Prostate gland (tissue), 2 donors: ENCODE measurements around the gene CT45A10. TPM values are rescaled to one million over a fixed set of nuclear protein-coding genes. Genes with fewer than 3 reads are reported as not detected.
"Not testable (repeated sequence)": the region's sequence is repeated elsewhere in the genome, so short reads cannot be mapped to it uniquely, and the experiment has no call there.

ENCODE experiments used
- DNase-seq: peaks from one replicate; pipeline ENCODE4 v3.0.0-alpha.2; 2019; ENCODE audit warnings: low spot score
- H3K27ac ChIP-seq, 2 donors: fragments of 200-600 bp; sonication (generic); 2 replicates each; pipeline ENCODE4 v1.5.1; 2017 to 2019
- H3K27me3 ChIP-seq: fragments of 200-600 bp; sonication (generic); replicated peaks from 2 replicates; pipeline ENCODE4 v1.5.1; 2019; ENCODE audit not compliant: insufficient read depth
- H3K36me3 ChIP-seq, 2 donors: fragments of 200-600 bp; sonication (generic); 1 replicate in 1 of 2; 2 replicates in 1 of 2; pipeline versions ENCODE4 v1.5.1 to v1.8.1; 2017 to 2019
- H3K4me1 ChIP-seq: fragments of 200-600 bp; sonication (generic); replicated peaks from 2 replicates; pipeline ENCODE4 v1.5.1; 2019
- H3K4me3 ChIP-seq, 2 donors: fragments of 200-600 bp; sonication (generic); 2 replicates each; pipeline ENCODE4 v1.5.1; 2017 to 2019
- H3K9me3 ChIP-seq: fragments of 200-600 bp; sonication (generic); 2 replicates; pipeline ENCODE4 v1.5.1; 2017
- POLR2A ChIP-seq: fragments of 450-650 bp; IDR thresholded peaks from one replicate; pipeline ENCODE4 v1.6.1; 2016; ENCODE audit warnings: antibody characterized with exemption, mild to moderate bottlenecking
- POLR2AphosphoS5 ChIP-seq: sonication (generic); formaldehyde crosslinking; IDR thresholded peaks from one replicate; pipeline ENCODE4 v1.6.1; 2017; ENCODE audit warnings: antibody characterized with exemption
- WGBS: methylation state at CpG from one replicate; pipeline ENCODE4 v1.1.5; 2018; 5-methylcytosine and 5-hydroxymethylcytosine counted together
- intact Hi-C: fragments of 100-400 bp; cut with DNase I; formaldehyde crosslinking; loops from one replicate; pipeline ENCODE4 v1.14.2; 2022
- total RNA-seq, 2 donors: library from RNA; depleted of rRNA; stranded (reverse); fragments of >200 nt; gene quantifications; one replicate each; pipeline ENCODE4 v1.1.0, GENCODE V29; 2016
- TF ChIP-seq, protein P1 (sequence below), 4 experiments: fragments of 200-600 bp in 2 of 4; fragments of 450-650 bp in 2 of 4; sonication (generic) in 2 of 4; IDR thresholded peaks; 1 replicate in 3 of 4; 2 replicates in 1 of 4; pipeline ENCODE4 v1.5.1; 2016 to 2019; ENCODE audit warnings: antibody characterized with exemption in 4 of 4, mild to moderate bottlenecking in 2 of 4, moderate library complexity in 2 of 4

Gene CT45A10, protein sequence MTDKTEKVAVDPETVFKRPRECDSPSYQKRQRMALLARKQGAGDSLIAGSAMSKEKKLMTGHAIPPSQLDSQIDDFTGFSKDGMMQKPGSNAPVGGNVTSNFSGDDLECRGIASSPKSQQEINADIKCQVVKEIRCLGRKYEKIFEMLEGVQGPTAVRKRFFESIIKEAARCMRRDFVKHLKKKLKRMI
- 10 to 100 TPM in 1 of 2 donors, not detected in 1; 13.8 TPM for total RNA-seq

DNA sequence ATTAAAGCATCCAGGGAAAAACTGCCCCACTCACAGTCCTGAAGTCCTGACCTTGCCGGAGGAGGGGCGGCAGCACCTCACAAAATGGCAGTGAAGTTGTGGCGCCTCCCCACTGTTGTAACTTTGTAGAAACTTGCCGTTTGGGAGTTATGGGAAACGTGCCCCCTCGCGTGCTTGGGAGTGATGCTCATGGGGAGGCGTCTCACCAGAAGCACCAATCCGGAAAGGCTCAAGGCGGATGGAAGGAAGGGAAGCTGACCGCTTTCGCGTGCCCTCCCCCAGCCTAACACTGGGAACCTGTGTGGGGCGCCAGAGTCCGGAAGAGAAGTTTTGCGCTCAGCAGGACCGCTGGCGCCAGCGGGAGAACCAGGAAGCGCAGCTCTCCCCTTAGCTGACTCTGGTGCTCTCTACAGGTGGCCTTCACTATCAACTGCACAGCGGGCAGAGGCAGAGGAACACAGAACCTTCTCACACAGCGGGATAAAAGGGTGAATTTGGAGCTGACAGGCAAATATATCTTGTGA is at the start of gene CT45A10, which contains the start of gene SAGE1:
CT45A10 (minus strand) TSS at position 151 of the 524 bp plus-strand sequence. CDS start 8,100 bp downstream, outside the sequence.
SAGE1 (plus strand) TSS at position 423 of the 524 bp plus-strand sequence. CDS start 2,527 bp downstream, outside the sequence.
- DNase-seq: no peak
- TF ChIP-seq POLR2AphosphoS5 (no peak), POLR2A (no peak)
- TF ChIP-seq, protein P1, sequence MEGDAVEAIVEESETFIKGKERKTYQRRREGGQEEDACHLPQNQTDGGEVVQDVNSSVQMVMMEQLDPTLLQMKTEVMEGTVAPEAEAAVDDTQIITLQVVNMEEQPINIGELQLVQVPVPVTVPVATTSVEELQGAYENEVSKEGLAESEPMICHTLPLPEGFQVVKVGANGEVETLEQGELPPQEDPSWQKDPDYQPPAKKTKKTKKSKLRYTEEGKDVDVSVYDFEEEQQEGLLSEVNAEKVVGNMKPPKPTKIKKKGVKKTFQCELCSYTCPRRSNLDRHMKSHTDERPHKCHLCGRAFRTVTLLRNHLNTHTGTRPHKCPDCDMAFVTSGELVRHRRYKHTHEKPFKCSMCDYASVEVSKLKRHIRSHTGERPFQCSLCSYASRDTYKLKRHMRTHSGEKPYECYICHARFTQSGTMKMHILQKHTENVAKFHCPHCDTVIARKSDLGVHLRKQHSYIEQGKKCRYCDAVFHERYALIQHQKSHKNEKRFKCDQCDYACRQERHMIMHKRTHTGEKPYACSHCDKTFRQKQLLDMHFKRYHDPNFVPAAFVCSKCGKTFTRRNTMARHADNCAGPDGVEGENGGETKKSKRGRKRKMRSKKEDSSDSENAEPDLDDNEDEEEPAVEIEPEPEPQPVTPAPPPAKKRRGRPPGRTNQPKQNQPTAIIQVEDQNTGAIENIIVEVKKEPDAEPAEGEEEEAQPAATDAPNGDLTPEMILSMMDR (IDR thresholded peaks at IDR 0.05): no peak
- intact Hi-C loops: no loop called here
- H3K36me3 ChIP-seq: no peaks in the 10 kb centered on the region
- no peaks in the 10 kb centered on the region for H3K4me1 ChIP-seq
- H3K9me3 ChIP-seq: no peaks in the 10 kb centered on the region
- no peak within 1 kb of the TSS for H3K27ac ChIP-seq
- WGBS: 70% methylated on average over 3 of the region's 22 CpGs
- H3K27me3 ChIP-seq: no peaks in the 10 kb centered on the region
- no peak within 1 kb of the TSS for H3K4me3 ChIP-seq

DNA sequence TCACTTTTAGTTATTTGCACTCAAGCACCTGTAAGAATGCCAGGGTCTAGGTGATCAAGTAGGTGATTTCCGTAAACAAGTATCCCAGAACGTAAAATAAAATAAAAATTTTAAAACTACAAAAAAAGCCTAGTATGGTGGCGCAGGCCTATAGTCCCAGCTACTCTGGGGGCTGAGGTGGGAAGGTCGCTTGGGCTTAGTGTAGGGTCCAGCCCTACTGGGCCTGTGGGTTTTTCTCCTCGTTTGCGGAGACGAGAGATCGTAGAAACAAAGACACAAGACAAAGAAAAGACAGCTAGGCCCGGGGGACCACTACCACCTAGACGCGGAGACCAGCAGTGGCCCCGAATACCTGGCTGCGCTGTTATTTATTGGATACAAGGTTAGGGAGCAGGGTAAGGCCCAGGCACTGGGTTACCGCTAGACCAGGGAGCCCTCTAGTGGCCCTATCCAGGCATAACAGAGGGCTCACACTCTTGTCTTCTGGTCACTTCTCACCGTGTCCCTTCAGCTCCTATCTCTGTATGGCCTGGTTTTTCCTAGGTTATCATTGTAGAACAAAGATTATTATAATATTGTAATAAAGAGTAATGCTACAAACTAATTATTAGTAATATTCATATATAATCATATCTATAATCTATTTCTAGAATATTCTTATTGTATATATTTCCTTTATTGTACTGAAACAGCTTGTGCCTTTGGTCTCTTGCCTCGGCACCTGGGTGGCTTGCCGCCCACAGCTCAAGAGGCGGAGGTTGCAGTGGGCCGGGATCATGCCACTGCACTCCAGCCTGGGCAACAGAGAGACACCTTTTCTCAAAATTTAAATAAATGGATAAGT is 38.6 kb upstream of the CT45A10 start:
- TF ChIP-seq POLR2A: no peak
- TF ChIP-seq, protein P1 (IDR thresholded peaks at IDR 0.05): peak in 2 of 4 experiments; percentile 37 to 42
- intact Hi-C loops: no loop called here
- H3K36me3 ChIP-seq: no peaks in the 10 kb centered on the region
- no peaks in the 10 kb centered on the region for H3K9me3 ChIP-seq
- H3K27me3 ChIP-seq: no peaks in the 10 kb centered on the region
- H3K4me1 ChIP-seq: no peaks in the 10 kb centered on the region
- 46% methylated on average over 17 of the region's 19 CpGs for WGBS
- no peak overlapping the region for H3K27ac ChIP-seq
- H3K4me3 ChIP-seq: no peak overlapping the region
- peak; percentile 10 for DNase-seq

DNA sequence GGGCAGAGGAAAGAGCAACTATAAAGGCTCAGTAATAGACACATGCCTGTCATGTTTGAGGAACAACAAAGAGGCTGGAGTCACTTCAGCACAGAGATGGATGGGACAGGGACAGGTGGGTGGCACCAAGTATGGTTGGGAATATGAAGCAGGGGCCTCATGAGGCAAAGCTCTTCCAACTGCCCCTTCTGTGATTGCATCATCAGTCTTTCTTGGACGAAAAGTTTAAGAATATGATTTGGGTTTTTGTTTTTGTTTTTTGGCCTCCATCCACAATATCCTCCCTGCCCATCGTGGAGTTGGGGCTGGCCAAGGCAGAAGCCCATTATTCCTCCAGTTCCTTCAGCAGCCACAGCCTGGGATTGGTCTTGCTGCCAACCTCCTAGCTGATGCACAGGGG is 34.7 kb upstream of the CT45A10 start:
- TF ChIP-seq, protein P1 (IDR thresholded peaks at IDR 0.05): no peak
- TF ChIP-seq POLR2AphosphoS5: no peak
- TF ChIP-seq POLR2A: no peak
- Histone ChIP-seq H3K4me1 (no peaks in the 10 kb centered on the region), H3K36me3 (no peaks in the 10 kb centered on the region), H3K27me3 (no peaks in the 10 kb centered on the region), H3K4me3 (no peak overlapping the region), H3K9me3 (no peaks in the 10 kb centered on the region), H3K27ac (no peak overlapping the region)
- no peak for DNase-seq
- intact Hi-C loops: no loop called here
- WGBS: 65% methylated on average over 2 of the region's 2 CpGs

DNA sequence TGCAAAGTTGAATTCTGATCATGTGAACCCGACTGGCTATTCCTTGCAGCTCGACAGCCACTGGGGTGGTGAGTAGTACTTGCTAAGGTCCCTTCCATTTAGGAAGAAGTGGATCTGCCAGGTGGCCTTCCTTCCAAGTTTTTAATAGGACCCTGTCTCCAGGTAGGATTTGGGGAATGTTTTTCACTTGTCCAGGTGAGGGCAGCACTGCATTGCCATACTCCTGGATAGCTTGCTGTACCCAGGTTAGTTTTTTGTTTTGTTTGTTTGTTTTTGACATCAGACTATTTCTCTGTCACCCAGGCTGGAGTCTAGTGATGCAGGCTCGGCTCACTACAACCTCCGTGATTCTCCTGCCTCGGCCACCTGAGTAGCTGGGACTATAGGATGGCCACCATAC is 30.1 kb upstream of the CT45A10 start:
- no peak for DNase-seq
- intact Hi-C loops: no loop called here
- TF ChIP-seq, protein P1 (IDR thresholded peaks at IDR 0.05): no peak
- TF ChIP-seq POLR2AphosphoS5 (no peak), POLR2A (no peak)
- H3K9me3 ChIP-seq: no peaks in the 10 kb centered on the region
- no peak overlapping the region for H3K27ac ChIP-seq
- H3K4me3 ChIP-seq: no peak overlapping the region
- no peaks in the 10 kb centered on the region for H3K27me3 ChIP-seq
- 84% methylated on average over 5 of the region's 5 CpGs for WGBS
- H3K36me3 ChIP-seq: no peaks in the 10 kb centered on the region
- no peaks in the 10 kb centered on the region for H3K4me1 ChIP-seq

DNA sequence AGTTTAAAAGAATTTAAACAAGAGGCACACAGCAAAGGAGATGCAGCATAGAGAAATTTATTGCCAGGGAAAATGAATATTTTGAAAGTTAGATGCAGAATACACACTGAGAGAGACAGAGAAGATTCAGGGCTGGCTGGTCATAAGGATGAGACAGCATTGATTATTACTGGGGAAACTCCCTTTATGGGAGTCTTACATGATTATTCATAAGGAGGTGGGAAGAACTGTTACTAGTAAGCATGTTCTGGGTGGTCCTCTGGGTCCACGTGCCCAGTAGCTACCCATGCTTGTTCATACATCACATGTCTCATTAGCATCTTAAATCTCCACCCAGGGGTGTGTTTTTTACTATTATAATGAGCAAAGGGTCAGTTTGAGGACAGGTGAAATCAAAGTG is 27.3 kb upstream of the CT45A10 start:
- not testable (repeated sequence) for DNase-seq

More for the DNA sequence above, 27.3 kb upstream of the CT45A10 start:
- H3K27ac ChIP-seq, H3K27me3 ChIP-seq, H3K4me1 ChIP-seq, intact Hi-C loops, H3K9me3 ChIP-seq, H3K4me3 ChIP-seq, H3K36me3 ChIP-seq: not testable (repeated sequence)
- 81% methylated on average over 1 of the region's 1 CpG for WGBS
